OCI-LY1 (cell line): ENCODE results near the gene PPP1R10.

Source experiments
- H2AFZ ChIP-seq: fragments of 200-600 bp; sonication (generic), shearing (Covaris generic); 2 replicates; pipeline ENCODE4 v1.6.0; 2014; ENCODE audit warnings: antibody characterized with exemption, mild to moderate bottlenecking, low read length
- H3F3A ChIP-seq: fragments of 200-600 bp; sonication (generic), shearing (Covaris generic); 2 replicates; pipeline ENCODE4 v1.6.0; 2014; ENCODE audit warnings: mild to moderate bottlenecking, antibody characterized with exemption, low read length, moderate library complexity; ENCODE audit not compliant: insufficient read depth
- H3K27ac ChIP-seq: fragments of 200-600 bp; sonication (generic); 2 replicates; pipeline ENCODE4 v1.5.1; 2014; ENCODE audit warnings: low read length, mixed run types, mild to moderate bottlenecking, low read depth; ENCODE audit not compliant: poor library complexity, severe bottlenecking
- H3K27me3 ChIP-seq: fragments of 200-600 bp; sonication (generic); 2 replicates; pipeline ENCODE4 v1.6.0; 2014; ENCODE audit warnings: antibody characterized with exemption, mild to moderate bottlenecking, low read length, moderate library complexity; ENCODE audit not compliant: insufficient read depth
- H3K36me3 ChIP-seq: fragments of 200-600 bp; sonication (generic); 2 replicates; pipeline ENCODE4 v1.6.1; 2014; ENCODE audit warnings: mild to moderate bottlenecking, antibody characterized with exemption, low read length, moderate library complexity, mixed read lengths; ENCODE audit not compliant: insufficient read depth
- H3K4me1 ChIP-seq: fragments of 200-600 bp; sonication (generic); 2 replicates; pipeline ENCODE4 v1.5.1; 2014; ENCODE audit warnings: mild to moderate bottlenecking, low read length, moderate library complexity; ENCODE audit not compliant: insufficient read depth, severe bottlenecking
- H3K4me2 ChIP-seq: fragments of 200-600 bp; sonication (generic), shearing (Covaris generic); 2 replicates; pipeline ENCODE4 v1.6.1; 2014; ENCODE audit warnings: low read length
- H3K4me3 ChIP-seq: fragments of 200-600 bp; sonication (generic); 2 replicates; pipeline ENCODE4 v1.5.1; 2014; ENCODE audit warnings: low read length, low read depth, mild to moderate bottlenecking, mixed read lengths; ENCODE audit not compliant: poor library complexity, severe bottlenecking
- H3K79me2 ChIP-seq: fragments of 200-600 bp; shearing (Covaris generic); 2 replicates; pipeline ENCODE4 v1.6.1; 2016; ENCODE audit warnings: mixed run types, low read length, mixed read lengths; ENCODE audit not compliant: insufficient read depth
- H3K9ac ChIP-seq: fragments of 200-600 bp; sonication (generic), shearing (Covaris generic); 2 replicates; pipeline ENCODE4 v1.6.1; 2014; ENCODE audit warnings: mild to moderate bottlenecking, low read length, mixed read lengths
- H3K9me2 ChIP-seq: fragments of 200-600 bp; sonication (generic), shearing (Covaris generic); 2 replicates; pipeline ENCODE4 v1.6.1; 2014; ENCODE audit warnings: low read depth, mild to moderate bottlenecking, low read length, mixed read lengths
- H3K9me3 ChIP-seq: fragments of 200-600 bp; shearing (Covaris generic); 2 replicates; pipeline ENCODE4 v1.6.1; 2014; ENCODE audit warnings: low read length, mixed read lengths
- H4K20me1 ChIP-seq: fragments of 200-600 bp; sonication (generic), shearing (Covaris generic); 2 replicates; pipeline ENCODE4 v1.6.0; 2016; ENCODE audit warnings: mild to moderate bottlenecking, low read length; ENCODE audit not compliant: insufficient read depth
- EZH2 ChIP-seq: fragments of 200-600 bp; sonication (generic), shearing (Covaris generic); IDR thresholded peaks from 2 replicates; pipeline ENCODE4 v1.8.0; 2017; ENCODE audit warnings: borderline replicate concordance, mixed run types, mild to moderate bottlenecking, antibody characterized with exemption, low read length, moderate library complexity, mixed read lengths
- TF ChIP-seq, protein P1 (sequence below): fragments of 200-600 bp; sonication (generic), shearing (Covaris generic); IDR thresholded peaks from 2 replicates; pipeline ENCODE4 v1.5.1; 2017; ENCODE audit warnings: mild to moderate bottlenecking, antibody characterized with exemption, low read length, moderate library complexity, mixed read lengths

Gene PPP1R10

DNA sequence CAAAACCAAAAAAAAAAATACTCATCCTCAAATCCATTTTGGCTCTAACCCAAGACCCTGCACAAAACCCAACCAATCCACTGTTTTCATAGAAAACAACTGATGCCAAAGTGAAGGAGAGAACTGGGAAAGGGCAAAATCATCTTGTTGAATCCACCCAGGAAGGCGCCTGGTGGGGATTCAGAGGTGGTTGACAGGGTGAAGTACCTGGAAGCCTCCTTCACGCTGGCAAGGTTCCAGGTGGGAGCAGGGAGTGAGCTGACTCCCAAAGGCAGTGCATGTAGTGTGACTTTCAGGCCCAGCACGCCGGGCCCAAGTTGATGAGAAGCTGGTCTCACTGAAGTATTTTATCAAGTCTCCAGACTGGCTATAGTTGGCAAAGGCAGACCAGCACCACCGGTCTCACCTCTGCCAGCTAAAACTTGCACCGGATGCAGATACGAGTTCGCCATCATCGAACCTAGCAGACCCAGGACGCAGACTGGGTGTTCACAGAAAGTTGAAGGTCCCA, 16.5 kb downstream of the PPP1R10 start:
- Histone ChIP-seq H3K79me2 (no peaks in the 10 kb centered on the region), H3K27ac (no peak overlapping the region), H3K4me3 (no peak overlapping the region), H3K9me2 (no peaks in the 10 kb centered on the region), H3K4me1 (no peaks in the 10 kb centered on the region), H3K27me3 (no peaks in the 10 kb centered on the region), H3K9ac (no peak overlapping the region), H3K9me3 (no peaks in the 10 kb centered on the region), H3K36me3 (peaks cover 62% of the 10 kb centered on the region), H4K20me1 (no peaks in the 10 kb centered on the region), H3K4me2 (no peak overlapping the region), H2AFZ (no peak overlapping the region), H3F3A (peaks cover 20% of the 10 kb centered on the region)
- TF ChIP-seq EZH2: no peak
- TF ChIP-seq, protein P1, sequence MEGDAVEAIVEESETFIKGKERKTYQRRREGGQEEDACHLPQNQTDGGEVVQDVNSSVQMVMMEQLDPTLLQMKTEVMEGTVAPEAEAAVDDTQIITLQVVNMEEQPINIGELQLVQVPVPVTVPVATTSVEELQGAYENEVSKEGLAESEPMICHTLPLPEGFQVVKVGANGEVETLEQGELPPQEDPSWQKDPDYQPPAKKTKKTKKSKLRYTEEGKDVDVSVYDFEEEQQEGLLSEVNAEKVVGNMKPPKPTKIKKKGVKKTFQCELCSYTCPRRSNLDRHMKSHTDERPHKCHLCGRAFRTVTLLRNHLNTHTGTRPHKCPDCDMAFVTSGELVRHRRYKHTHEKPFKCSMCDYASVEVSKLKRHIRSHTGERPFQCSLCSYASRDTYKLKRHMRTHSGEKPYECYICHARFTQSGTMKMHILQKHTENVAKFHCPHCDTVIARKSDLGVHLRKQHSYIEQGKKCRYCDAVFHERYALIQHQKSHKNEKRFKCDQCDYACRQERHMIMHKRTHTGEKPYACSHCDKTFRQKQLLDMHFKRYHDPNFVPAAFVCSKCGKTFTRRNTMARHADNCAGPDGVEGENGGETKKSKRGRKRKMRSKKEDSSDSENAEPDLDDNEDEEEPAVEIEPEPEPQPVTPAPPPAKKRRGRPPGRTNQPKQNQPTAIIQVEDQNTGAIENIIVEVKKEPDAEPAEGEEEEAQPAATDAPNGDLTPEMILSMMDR: no peak

DNA sequence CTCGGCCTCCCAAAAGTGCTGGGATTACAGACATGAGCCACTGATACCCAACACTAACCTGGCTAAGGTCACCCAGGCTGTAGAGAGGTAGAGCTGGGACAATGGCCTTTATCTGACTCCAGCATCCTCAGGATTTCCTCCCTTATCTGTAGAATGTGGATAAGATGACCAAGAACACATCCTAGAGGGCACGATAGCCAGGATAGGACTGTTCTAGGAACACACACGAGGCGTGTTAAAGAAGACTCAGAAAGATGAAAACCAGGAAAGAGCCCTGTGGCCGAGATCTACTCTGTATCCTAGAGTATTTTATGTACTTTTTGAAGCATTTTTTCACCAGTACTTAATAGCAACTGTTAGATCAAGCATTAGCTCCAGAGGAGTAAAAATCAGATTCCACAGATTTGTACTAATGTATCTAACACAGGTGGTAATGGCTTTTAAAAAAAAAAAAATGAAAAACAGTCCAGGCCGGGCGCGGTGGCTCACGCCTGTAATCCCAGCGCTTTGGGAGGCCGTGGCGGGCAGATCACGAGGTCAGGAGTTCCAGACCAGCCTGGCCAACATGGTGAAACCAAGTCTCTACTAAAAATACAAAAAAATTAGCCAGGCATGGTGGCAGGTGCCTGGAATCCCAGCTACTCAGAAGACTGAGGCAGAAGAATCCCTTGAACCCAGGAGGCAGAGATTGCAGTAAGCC, 17.3 kb downstream of the PPP1R10 start:
- H3K79me2 ChIP-seq: no peaks in the 10 kb centered on the region
- H3K9ac ChIP-seq: no peak overlapping the region
- H3K4me1 ChIP-seq: no peaks in the 10 kb centered on the region
- peaks cover 20% of the 10 kb centered on the region for H3F3A ChIP-seq
- H3K27me3 ChIP-seq: no peaks in the 10 kb centered on the region
- no peaks in the 10 kb centered on the region for H3K9me3 ChIP-seq
- TF ChIP-seq, protein P1: no peak
- TF ChIP-seq EZH2: no peak
- no peak overlapping the region for H3K4me3 ChIP-seq
- no peaks in the 10 kb centered on the region for H3K9me2 ChIP-seq
- peaks cover 57% of the 10 kb centered on the region for H3K36me3 ChIP-seq
- no peaks in the 10 kb centered on the region for H4K20me1 ChIP-seq
- H3K27ac ChIP-seq: no peak overlapping the region
- H2AFZ ChIP-seq: no peak overlapping the region
- no peak overlapping the region for H3K4me2 ChIP-seq

DNA sequence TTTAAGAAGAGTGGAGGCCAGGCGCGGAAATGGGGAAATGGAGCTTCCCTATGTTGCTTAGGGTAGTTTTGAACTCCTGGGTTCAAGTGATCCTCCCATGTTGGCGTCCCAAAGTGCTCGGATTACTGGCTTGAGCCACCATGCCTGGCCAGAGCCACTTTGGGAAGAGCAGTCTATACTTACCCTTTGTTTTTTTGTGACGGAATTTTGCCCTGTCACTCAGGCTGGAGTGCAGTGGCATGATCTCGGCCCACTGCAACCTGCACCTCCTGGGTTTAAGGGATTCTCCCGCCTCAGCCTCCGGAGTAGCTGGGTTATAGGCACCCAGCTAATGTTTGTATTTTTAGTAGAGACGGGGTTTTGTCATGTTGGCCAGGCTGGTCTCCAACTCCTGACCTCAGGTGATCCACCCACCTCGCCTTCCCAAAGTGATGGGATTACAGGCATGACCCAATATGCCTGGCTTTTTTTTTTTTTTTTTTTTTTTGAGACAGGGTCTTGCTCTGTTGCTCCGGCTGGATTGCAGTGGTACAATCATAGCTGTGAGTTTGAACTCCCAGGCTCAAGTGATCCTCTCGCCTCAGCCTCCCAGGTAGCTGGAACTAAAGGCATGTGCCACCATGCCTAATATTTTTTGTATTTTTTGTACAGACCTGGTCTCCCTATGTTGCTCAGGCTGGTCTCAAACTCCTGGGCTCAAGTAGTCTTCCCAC, 18.0 kb downstream of the PPP1R10 start:
- TF ChIP-seq EZH2: no peak
- TF ChIP-seq, protein P1: no peak
- Histone ChIP-seq H3K27me3 (no peaks in the 10 kb centered on the region), H4K20me1 (no peaks in the 10 kb centered on the region), H3K4me1 (no peaks in the 10 kb centered on the region), H3F3A (peaks cover 16% of the 10 kb centered on the region), H3K9me3 (no peaks in the 10 kb centered on the region), H3K4me2 (no peak overlapping the region), H3K36me3 (peaks cover 57% of the 10 kb centered on the region), H3K79me2 (no peaks in the 10 kb centered on the region), H3K9me2 (no peaks in the 10 kb centered on the region), H3K27ac (no peak overlapping the region), H3K9ac (no peak overlapping the region), H2AFZ (no peak overlapping the region), H3K4me3 (no peak overlapping the region)
